Measurements from ENCODE around the gene TSSK6.

Gene TSSK6

DNA sequence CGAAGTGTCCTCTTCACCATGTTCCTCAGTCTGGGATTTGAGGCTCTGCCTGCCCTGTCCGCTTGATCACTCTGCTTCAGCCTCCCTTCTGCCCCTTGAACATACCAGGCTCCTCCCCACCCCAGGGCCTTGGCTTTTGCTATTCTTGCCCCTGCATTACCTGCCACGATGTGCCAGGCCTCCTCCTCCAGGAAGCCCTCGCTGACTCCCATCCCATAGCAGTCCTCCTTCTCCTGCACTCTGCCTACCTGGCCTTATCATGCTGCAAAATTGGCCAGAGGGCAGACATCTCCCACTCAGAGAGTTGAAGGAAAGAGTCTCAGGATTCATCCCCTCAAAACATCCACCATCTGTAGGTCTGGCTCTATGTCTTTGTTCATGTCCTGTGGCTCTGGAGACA, 15.5 kb upstream of the TSSK6 start:
- DNase-seq (ENCODE audit: low read depth in 2 of 2), result no peak

DNA sequence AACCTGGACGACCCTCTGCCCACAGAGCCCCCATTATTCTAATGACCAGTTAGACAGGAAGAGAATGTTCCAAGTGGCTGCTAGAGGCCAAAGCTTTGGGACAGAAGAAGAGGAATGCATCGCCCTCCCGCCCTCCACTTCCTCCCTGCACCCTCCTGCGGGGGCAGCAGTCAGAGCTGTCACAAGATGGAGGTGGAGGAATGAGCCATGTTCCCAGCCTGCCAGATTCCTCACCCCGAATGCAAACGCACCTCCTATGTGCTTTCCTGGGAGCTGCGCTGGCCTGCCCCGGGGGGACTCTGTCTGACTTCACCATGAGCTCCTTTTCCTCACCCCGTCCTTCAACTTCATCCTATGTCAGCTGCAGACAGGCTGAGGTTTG, 15.1 kb upstream of the TSSK6 start:
- no peak for DNase-seq (ENCODE audit: low read depth in 2 of 2)

DNA sequence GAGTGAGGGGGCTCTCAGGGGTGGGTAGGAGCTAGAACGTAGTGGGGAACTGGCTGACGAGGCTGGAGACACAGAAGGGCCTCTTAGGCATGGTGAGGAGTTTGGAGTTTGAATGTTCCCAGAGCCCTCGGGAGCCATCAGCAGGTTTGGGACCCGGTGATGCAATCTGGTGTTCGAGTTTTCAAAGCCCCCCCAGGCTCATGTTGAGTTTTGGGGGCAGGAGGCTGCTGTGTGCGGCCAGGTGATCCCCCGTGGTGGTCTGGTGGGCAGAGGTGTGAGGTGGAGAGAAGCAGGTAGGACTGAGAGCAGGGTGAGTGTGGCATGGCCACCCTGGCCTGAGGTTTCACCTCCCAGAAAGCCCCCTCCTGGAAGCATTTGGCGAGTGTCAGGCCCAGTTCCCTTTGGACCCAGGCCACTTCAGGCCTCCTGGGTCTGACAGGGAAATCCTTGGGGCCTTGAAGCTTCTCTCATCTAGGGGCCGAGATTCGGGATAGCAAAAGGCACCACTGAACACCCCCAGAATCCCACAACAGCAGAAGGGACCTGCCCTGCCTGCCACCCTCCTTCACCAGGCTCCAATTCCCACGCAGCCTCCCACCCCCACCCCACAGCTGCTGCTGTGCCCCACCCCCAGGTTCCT, 14.6 kb upstream of the TSSK6 start:
- DNase-seq (ENCODE audit: low read depth in 2 of 2), result no peak

DNA sequence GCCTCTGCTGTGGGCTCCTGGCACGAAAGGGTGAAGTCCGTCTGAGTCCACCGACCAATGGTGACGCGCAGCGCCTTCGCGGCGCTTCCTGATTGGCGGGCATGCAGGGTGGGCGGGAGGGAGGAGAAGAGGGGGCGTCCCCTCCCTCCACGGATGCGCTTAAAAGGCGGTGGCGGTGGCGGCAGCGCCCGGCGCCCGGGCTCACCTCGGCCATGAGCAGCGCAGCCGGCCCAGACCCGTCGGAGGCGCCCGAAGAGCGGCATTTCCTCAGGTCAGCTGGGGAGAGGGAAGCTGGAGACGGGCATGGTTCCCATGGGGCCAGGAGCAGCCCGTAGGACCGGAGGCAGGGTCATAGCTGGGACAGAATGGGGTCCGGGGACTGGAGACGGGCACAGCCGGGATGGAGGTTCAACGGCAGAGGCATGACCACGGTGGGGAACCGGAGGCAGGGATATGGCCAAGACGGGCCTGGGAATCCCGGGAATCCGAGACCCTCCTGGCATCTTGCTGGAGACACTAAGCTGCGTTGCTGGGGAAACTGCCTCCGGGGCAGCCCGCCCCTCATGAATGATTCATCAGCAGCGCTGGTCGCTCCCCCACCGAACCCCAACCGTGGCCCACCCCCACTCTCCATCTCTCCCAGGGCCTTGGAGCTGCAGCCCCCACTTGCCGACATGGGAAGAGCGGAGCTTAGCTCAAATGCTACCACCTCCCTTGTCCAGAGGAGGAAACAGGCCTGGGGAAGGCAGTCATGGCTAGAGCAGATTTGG, 13.6 kb upstream of the TSSK6 start, which contains the start of gene YJEFN3:
Gene YJEFN3 (plus strand): TSS at position 191 of the 770 bp plus-strand sequence. CDS start 22 bp downstream, at position 213.
- DNase-seq (ENCODE audit: low read depth in 2 of 2), result no peak

DNA sequence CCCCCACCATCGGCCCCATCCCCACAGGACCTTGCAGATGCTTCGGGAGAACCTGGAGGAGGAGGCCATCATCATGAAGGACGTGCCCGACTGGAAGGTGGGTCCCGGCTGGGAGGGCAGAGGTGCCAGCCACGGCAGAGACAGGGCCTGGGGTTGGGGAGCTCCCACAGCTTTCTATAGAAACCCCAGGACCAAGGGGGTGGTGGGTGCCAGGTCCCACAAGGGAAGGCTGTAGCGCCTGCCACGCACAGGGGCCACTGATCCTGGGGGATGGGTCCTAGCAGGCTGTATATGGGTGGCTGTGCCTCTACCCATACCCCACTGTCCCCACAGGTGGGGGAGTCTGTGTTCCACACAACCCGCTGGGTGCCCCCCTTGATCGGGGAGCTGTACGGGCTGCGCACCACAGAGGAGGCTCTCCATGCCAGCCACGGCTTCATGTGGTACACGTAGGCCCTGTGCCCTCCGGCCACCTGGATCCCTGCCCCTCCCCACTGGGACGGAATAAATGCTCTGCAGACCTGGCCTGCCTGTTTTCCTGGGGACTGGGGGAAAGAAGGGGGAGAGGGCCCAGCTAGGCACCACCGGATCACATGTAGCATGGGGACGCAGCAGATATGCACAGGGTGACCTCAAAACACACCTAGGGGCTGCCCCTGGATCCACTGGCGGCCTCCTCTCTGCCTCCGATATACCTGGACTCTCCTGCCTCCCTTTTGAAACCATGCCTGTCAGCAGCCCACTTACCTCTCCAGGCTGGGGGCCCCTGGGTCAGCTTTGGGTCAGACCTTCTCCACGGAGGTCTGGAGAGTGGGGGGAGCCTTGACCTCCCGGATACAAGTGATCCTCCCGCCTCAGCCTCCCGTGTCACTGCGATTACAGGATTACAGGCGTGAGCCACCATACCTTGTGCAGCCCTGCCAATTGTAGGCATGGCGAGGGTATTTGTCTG, 12.6 kb upstream of the TSSK6 start:
- no peak for DNase-seq (ENCODE audit: low read depth in 2 of 2)

DNA sequence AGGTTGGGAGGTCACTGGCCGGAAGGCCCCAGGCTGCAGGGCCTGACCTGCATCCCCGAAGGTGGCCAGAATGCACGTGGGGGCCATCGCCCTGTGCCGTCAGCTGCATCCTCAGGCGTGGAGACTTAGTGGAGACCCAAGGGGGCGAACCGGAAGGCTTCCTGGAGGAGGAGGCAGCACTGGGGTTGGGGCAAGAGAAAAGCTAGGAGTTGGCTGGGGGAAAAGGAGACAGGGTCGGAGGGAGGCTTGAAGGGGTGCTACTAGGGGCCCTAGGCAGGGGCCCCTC, 12.0 kb upstream of the TSSK6 start:
- no peak for DNase-seq (ENCODE audit: low read depth in 2 of 2)

DNA sequence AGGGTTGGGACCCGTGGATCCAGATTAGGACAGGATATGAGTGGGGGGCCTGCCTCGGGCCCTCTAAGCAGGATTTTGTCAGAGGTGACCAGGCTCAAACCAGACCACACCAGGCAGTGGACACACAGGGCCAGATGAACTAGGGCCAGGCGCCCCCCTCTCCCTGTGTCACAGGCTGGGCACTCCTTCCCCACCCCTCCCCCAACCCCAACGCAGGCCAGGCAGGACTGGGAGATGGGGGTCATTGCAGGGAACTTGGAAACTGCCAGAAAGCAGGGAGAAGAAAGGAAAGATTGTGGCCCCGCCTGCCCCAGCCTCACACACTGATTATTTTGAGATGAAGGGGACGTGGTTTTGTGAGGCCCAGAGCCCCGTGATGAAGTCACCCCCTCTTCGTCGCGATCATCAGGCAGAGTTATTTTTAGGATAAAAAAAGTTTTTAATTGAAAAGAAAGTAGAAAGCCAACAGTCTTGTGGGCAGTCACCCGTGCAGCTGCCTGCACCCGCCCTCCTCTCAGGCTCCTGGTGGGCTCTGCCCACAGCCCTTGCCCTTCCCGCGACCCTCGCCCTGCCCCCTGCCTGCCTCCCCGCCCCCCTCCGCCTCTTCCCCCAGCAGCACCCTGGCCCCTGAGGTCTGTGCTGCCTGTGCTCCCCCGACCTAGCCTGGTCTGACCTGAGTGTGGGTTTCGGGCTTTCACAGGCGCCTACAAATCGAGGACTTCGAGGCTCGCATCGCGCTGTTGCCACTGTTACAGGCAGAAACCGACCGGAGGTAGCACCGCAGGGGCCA, 11.4 kb upstream of the TSSK6 start:
- DNase-seq (ENCODE audit: low read depth in 2 of 2), result no peak

DNA sequence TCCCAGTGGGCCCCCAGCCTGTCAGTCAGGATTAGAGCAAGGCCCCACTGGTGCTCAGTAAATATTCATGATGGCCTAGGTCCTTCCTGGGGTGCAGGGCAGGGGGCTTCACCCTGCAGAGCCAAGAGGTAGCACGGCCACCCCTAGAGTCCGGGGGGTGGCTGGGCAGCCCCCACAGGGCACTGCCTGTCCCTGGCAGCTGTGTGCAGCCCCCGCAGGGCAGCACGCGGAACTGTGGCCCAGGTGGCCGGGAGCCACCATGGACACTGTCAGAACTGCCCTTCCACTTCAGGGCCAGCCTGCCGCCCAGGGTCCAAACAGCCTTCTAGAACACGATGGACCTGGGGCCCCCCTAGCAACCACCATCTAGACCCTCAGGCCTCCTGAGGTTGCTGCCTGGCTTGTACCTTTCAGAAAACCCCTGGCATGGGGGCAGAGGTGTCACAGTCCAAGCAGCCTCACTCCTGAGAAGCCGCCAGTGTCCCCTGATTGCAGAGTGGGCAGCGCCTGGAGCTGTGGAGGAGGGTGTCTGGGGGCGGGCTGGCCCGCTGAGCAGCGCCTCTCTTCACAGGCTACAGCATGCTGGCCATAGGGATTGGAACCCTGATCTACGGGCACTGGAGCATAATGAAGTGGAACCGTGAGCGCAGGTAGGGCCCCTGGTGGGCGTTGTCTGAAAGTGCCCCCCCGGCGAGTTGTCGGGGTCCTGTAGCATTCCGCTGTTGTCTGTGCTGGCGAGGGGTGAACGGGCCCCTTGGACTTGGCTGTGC, 10.4 kb upstream of the TSSK6 start:
- DNase-seq (ENCODE audit: low read depth in 2 of 2), result no peak

DNA sequence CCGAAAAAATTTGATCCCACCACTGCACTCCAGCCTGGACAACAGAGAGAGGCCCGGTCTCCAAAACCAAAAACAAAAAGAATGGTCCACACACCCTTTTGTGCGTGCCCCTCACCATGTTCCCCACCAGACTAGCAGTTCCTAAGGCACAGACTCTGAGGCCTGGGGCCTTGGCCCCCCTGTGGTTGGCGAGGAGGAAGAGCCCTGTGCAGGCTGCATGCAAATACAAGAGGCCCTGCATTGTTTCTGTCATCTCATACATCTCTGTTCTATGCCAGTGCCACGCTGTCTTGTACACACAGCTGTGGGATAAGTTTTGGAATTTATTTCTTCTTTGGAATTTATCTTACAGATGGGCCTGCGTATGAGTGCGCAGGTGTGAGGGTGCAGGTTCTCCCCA, 8.7 kb upstream of the TSSK6 start:
- no peak for DNase-seq (ENCODE audit: low read depth in 2 of 2)

DNA sequence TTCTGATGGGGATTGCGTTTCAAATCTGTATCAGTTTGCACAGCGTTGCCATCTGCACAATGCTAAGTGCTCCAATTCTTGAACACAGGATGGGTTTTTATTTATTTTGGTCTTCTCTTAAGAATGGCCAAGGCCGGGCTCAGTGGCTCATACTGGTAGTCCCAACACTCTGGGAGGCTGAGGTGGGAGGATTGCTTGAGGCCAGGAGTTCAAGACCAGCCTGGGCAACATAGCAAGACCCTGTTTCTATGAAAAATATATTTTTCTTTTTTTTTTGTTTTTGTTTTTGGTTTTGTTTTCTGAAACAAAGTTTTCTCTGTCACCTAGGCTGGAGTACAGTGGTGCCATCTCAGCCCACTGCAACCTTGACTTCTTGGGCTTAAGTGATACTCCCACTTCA, 7.8 kb upstream of the TSSK6 start:
- DNase-seq (ENCODE audit: low read depth in 2 of 2), result no peak

DNA sequence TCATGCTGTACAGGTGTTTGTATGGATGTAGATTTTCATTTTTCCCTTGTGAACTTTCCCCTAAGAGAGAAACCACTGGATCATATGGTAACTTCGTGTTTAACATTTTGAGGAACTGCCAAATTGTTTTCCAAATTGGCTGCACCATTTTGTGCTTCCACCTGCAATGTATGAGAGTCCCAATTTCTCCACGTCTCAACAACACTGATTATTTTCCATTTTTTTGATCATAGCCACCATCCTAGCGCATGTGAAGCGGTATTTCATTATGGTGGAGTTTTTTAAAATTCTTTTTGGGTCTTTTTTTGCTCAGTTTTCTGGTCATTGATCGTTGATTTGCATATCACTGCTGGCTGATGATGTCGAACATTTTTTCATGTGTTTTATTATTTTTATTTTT, 5.6 kb upstream of the TSSK6 start:
- DNase-seq (ENCODE audit: low read depth in 2 of 2), result no peak

DNA sequence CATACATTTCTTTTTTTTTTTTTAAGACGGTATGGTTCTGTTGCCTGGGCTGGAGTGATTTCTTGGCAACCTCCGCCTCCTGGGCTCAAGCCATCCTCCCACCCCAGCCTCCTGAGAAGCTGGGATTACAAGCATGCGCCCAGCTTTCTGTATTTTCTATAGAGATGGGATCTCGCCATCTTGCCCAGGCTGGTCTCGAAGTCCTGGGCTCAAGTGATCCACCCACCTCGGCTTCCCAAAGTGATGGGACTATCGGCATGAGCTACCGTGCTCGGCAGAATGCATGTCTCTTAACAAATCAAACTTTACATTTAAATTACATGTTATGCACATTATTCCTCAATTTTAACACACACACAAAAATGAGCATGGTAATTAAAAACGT, 1.9 kb upstream of the TSSK6 start:
- DNase-seq (ENCODE audit: low read depth in 2 of 2), result no peak

DNA sequence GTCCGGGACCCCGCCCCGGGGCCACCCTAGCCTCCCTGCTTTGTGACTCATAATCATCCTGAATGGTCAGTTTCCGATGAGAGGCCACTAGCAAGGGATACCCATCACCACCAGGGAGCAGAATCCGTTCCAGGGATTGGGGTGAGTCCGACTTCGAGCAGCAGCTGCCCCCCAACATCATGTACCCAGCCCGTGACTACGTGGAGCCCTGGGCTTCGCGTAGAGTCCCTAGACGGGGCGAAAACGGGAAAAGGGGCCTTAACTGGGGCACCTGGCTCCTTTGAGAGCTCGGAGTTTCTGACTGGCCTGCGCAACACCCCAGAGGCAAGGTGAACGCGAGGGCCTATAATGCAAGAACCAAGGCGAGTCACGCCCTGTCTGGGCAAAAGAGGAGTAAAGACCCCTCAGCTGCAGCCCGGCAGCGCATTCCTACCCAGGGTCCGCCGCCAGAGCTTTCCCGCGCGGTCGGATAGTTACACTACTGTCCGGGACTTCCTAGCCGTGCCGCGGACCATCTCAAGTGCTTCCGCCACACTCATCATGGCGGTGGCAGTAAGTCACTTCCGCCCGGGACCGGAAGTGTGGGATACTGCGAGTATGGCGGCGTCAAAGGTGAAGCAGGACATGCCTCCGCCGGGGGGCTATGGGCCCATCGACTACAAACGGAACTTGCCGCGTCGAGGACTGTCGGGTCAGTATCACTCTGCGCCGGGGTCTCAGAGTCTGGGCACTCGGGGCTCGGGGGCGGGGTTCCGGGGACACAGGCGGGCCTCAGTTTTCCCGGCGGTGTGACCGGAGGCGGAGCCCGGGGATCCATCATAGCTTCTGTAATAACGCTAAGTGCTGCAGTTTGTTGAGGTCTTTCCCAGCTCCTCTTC, 533 bp upstream of the TSSK6 start, which contains the start of gene NDUFA13:
Gene NDUFA13 (plus strand): TSS at position 584 of the 878 bp plus-strand sequence. CDS start 14 bp downstream, at position 598.
- DNase-seq (ENCODE audit: low read depth in 2 of 2), result peak; percentile 90 to 93

DNA sequence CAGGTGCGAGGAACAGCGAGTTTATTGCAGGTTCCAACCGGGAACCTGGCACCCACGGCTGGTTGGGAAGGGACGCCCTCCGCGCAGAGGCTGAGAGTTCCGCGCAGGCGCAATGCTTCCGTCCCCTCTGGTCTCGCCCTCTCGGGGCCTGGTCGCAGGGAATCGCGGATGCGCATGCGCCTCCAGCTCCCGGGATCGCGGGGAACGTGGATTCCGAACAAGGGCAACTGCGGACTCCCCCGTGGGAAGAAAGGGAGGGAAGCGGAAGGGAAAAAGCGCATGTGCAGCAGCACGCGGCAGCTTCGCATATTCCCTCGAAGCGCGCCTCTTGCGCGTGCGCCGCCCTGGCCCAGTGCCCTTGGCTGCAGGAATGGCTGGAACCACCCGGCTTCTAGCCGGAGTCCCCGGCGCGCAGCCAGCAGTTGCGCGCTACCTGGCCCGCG, 1.1 kb downstream of the TSSK6 start:
- DNase-seq (ENCODE audit: low read depth in 2 of 2), result no peak

DNA sequence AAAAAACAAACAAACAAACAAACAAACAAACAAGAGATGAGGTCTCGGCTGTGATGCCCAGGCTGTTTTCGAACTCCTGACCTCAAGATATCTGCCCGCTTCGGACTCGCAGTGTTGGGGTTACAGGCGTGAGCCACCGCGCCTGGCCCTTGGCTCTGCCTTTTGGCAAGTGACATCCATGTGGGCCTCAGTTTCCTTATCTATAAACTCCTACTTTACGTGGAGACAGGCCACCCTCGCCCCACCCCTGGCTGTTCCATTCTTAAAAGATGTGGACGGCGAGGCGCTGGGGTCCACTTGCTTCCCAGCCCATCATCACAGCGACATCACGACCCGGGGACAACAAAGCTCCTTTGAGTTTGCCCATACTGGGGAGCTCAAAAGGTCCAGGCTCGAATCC, 1.7 kb downstream of the TSSK6 start:
- no peak for DNase-seq (ENCODE audit: low read depth in 2 of 2)

DNA sequence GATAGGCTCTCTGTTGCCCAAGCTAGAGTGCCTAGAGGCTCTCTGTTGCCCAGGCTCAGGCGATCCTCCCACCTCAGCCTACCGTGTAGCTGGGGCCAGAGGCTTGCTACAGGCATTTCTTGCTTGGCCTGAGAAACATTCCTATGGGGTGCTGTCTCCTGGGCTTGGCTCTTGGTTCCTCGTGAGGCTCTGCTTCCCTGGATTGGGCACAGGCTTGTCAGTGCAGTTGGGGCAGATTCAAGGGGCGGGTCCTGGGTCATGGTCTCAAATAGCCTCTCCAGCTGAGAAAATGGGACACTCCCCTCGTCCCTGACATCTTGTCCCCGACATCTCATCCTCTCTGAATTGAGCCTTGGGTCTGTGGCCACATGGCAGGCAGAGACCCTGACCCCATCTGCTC, 4.9 kb downstream of the TSSK6 start:
- DNase-seq (ENCODE audit: low read depth in 2 of 2), result no peak

DNA sequence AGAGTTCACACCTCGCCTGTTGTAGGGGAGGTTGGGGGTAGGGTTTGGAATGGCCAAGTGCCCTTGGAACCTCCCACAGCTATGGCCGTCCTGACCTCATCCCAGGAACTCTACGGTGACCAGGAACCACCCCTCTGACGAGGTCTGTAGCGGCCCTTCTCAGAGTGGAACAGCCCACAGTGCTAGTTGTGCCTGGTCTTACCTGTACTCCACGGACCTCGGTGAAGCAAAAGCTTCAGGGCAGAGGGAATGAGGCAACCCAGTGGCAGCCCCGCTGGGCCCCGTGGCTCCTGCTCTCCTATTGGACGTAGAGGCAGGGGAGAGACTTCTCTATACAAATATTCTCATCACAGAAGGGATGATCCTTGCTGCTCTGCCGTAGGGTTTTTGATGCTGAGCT, 7.1 kb downstream of the TSSK6 start:
- DNase-seq (ENCODE audit: low read depth in 2 of 2), result no peak

DNA sequence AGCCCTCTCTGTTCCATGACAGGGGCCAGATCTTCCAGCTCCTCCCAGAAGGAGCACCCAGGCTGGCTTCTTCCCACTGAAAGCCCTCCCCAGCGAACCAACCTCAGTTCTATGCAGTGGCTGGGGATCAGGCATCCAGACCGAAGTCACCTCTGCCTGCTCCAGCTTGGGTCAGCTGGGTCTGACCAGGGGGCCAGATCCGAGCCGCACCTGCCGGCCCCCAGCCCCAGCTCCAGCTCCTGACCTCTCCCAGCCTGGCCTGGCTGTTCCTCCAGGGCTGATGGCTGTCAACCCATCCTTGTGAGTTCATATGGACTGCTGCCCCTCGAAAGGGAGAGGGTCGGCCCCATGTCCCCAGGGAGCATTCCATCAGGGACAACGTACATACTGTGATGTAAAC, 8.0 kb downstream of the TSSK6 start:
- no peak for DNase-seq (ENCODE audit: low read depth in 2 of 2)

DNA sequence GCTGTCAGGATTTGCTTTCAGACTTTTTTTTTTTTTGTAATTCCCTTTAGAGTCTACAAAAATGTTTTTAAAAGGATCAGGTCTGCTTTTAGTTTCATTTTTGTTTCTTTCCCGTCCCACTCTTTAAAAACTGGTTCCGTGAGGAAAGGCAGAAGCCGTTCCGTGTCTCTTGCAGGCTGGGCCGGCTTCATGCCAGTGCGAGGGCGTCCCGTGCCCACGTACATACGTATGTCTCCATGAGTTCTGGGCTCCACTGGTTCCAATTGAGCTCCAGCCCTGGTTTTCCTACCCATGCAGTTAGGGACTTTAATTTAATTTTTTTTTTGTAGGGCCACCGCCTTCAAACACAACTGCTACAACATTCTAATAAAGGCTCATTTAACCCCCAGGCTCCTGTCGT, 8.8 kb downstream of the TSSK6 start:
- DNase-seq (ENCODE audit: low read depth in 2 of 2), result no peak
